GM15510 (cell line): ENCODE measurements around the gene MCL1.

ENCODE experiments used
- POLR2A ChIP-seq: IDR thresholded peaks from 3 replicates; pipeline ENCODE4 v1.6.1; 2011; ENCODE audit warnings: borderline replicate concordance; ENCODE audit not compliant: insufficient read length; ENCODE audit errors: extremely low read depth

The MCL1 gene

DNA sequence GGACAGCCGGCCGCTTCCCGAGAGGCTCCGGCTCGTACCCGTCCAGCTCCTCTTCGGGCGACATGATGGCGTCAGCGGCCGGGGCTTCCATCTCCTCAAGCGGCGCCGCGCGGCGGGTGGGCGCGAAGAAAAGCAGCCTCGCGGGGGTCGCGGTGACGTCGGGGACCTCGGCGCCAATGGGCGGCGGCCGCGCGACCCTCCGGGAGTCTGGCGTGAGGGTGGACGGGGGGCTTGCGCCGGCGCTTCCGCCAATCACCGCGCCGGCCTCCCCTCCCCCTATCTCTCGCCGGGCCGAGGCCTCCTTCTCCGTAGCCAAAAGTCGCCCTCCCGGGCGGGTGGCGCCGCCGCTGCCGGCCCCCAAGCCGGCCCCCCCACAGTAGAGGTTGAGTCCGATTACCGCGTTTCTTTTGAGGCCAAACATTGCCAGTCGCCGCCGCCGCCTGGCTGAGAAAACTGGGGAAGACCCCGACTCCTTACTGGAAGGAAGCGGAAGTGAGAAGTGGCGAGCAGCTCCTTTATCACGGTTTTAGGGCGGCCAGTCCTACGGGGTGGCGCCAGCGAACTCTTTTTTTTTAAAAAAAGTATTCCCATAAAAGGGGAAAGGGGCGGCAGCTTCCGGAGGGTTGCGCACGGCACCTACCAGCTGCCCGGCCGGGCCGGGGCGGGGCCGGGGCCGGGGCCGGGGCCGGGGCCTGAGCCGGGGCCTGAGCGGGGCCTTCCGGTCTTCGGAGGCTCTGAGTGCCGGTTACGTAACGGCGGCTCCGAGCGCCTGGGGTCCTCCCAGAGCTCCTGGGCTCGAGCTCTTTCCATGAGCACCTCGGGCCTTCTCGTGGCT is at the start of gene MCL1:
Gene MCL1, minus strand, starts transcription at position 501 of the 835 bp plus-strand sequence. Its CDS starts 80 bp downstream, at position 421.
- TF ChIP-seq POLR2A, result peak; percentile 99

DNA sequence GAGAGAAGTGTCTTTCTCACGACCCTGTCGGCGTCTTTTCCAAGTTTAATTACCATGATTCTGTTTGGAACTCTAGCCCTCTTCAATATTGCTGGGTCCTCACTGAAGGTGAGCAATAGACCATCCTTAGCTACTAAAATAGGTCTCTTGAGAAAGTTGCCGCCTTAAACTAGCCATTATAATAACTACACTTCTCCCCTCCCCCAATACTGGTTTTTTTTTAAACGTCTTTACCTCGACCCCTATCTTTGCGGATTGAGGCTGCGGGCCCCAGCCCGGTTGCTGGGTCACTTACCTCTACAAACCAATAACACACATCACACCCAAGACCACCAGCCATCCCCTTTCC is 49.3 kb upstream of the MCL1 start:
- TF ChIP-seq POLR2A, result no peak

GRCh38 chr1:150627826-150628410 is 48.5 kb upstream of the MCL1 start:
- no peak for TF ChIP-seq POLR2A

GRCh38 chr1:150626150-150626549 is 46.7 kb upstream of the MCL1 start:
- TF ChIP-seq POLR2A, result no peak

DNA sequence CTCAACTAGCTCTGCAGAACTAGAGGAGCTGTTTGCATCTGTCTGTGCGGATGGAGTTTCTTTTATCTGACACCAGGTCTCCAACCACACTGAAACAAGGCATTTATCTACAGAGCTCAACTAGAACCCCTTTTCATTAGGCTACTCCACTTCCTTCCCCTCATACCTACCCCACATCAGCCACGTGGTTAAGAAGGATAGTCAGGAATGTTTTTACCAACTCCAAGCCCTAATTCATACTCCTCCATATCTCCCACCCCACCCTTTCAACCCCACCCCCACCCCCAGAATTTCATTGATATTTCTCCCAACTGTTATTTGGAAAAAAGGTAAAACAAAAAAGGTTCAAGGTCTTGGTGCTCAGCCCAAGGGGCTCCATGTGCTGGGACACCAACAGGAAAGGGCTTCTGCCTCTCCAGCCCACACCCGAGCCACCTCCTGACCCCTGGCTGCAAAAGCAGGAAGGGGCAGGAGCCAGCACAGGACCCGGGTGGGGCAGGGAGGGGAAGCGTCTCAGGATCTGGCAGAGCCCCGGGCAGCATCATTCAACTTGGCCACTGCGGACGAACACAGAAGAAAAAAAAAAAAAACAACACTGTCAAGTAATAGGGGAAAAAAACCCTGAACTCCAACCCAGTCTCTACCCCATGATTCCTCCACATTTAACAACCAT is 43.0 kb upstream of the MCL1 start:
- TF ChIP-seq POLR2A, result no peak

DNA sequence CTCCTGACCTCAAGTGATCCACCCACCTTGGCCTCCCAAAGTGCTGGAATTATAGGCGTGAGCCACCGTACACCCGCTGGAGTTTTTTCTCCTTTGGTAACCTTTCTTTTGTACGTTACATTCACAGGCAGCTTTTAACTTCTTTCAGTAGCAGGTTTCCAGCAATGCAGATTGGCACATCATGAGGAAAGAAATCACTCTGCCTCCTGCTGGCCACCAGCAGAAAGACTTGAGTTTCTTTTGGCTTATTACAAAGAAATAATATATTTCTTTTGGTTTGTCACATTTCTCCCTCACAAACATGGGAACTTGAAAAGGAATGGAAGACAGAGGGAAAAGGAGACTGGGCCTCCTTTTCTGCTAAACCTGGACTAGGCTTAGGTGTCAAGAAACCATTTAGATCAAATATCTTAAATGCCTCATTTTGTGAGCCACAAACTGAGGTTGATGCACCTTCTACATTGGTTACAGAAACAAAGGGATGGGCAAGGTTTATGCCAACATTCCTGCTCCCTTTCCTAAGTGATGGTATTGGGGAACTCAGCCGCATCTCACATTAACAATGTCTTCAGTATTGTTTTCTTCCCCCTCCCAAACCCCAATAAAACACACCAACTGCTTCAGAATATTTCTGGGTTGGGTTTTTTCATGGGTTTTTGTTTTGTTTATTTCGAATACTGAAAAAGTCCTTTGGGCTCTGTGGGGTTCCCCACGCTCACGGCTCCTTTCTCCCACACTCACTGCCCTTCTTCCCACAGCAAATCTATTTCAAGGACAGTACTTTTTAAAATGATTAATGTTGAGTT is 42.3 kb upstream of the MCL1 start:
- no peak for TF ChIP-seq POLR2A

- TF ChIP-seq POLR2A, result no peak
These were observed 41.5 kb upstream of the MCL1 start for GRCh38 chr1:150620919-150621318.

DNA sequence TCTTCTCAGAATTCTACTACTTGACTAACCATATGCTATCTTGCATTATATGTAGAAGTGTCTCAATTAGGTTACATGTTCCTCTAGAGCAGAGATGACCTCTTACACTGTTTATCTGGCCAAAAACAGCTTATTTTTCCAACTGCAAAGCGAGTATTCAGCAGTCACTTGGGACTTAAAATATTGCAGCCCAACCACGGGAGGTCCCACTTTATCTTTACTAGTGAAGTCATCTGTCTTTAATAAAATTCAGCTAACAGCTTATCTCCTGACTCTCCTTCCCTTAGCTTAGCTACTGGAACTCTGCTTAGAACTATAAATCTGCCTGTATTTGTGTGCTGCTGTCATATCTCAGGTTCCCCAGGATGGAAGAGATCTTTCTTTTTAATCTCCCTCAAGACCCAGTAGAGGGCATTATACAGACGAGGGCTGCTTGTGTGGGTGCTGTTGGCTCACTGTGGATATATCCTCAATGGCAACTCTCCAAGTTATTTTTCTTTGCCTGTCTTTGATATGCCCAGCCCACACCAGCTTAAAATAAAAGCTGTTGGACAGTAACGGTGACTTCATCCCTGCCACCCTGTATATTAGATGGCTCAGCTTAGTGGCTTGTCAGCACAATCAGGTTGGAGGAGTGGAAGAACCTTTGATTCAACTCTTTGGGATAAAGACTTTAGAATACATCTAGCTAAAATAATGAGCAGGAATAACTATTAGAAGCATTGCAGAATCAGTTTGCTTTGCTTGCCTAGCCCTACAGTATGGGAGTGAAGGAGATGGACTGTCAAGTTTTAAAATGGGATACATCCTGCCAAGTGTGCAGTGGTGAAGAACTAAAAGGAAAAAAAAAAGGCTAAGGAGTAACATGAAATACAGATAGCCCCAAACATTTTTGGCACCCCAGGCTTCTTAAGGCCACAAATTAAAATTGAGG is 40.4 kb upstream of the MCL1 start:
- TF ChIP-seq POLR2A, result no peak

GRCh38 chr1:150615346-150616201 is 36.2 kb upstream of the MCL1 start:
- no peak for TF ChIP-seq POLR2A

DNA sequence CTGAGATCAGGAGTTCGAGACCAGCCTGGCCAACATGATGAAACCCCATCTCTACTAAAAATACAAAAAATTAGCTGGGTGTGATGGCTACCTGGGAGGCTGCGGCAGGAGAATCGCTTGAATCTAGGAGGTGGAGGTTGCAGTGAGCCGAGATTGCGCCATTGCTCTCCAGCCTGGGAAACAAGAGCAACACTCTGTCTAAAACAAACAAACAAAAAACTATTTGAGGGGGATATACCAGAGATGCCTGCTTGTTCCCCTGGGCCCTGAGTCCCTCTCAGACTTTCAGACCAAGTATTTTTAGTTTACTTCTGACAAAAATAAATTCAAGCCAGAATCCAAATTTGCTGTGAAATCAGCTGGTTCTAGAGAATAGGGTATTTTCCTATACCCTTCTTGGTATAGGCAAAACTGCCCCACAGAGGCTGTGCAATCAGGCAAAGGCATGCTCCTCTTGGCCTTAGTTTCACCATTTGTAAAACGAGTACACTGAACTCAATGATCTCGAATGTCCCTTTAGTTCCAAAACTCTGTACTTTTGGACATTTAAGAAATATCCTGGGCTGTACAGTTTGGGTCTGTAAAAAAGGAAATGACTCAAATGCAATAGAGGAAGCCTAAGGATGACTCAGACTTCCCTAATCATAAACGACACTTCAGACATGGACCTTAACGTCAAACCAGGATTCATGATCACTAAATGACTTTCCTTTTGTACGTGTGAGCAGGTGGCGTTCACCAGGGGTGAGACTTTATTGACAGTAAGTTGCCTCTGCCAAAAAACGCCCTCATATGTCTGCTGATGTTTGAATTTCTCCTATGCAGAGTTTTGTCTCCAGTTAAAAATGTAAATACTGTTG is 33.9 kb upstream of the MCL1 start:
- TF ChIP-seq POLR2A, result no peak

DNA sequence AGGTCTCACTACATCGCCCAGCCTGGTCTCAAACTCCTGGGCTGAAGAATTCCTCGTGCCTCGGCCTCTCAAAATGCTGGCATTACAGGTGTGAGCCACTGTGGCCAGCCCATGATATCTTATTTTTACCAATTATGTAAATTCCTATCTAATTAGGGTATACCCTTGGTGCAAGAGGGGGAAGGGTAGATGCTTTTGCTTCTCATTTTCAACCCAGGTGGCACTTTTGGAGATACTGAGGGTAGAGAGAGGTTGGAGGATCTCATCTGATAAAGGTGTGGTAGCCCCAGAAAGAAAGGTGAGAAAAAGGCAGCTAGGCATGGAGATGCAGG is 32.6 kb upstream of the MCL1 start:
- no peak for TF ChIP-seq POLR2A

- TF ChIP-seq POLR2A, result no peak
These were observed 31.2 kb upstream of the MCL1 start for GRCh38 chr1:150610576-150610975.
